AG09309 (cell line): Measurements from ENCODE around the gene CAPZB.
"Not testable (repeated sequence)": the region's sequence is repeated elsewhere in the genome, so short reads cannot be mapped to it uniquely, and the experiment has no call there.

Experiments
- DNase-seq: peaks from one replicate; pipeline ENCODE4 v3.0.0-alpha.2; 2010; ENCODE audit warnings: low read depth
- H3K4me3 ChIP-seq: 2 replicates; pipeline ENCODE4 v1.5.1; 2011; ENCODE audit warnings: mild to moderate bottlenecking, low read depth, low read length, moderate library complexity; ENCODE audit not compliant: control insufficient read depth
- CTCF ChIP-seq: IDR thresholded peaks from 2 replicates; pipeline ENCODE4 v1.5.1; 2011; ENCODE audit warnings: mild to moderate bottlenecking, low read depth, low read length, inconsistent platforms; ENCODE audit not compliant: insufficient read depth, control insufficient read depth; ENCODE audit errors: missing control alignments

The CAPZB gene

GRCh38 chr1:19307794-19308508 is 177.4 kb downstream of the CAPZB start:
- H3K4me3 ChIP-seq: no peak overlapping the region
- TF ChIP-seq CTCF: no peak
- DNase-seq: no peak

GRCh38 chr1:19306941-19307340 is 178.4 kb downstream of the CAPZB start:
- DNase-seq: no peak
- no peak for TF ChIP-seq CTCF
- no peak overlapping the region for H3K4me3 ChIP-seq

GRCh38 chr1:19305880-19306279 is 179.5 kb downstream of the CAPZB start:
- H3K4me3 ChIP-seq: no peak overlapping the region
- DNase-seq: no peak
- no peak for TF ChIP-seq CTCF

GRCh38 chr1:19304081-19304480 is 181.3 kb downstream of the CAPZB start:
- H3K4me3 ChIP-seq, DNase-seq: not testable (repeated sequence)

- TF ChIP-seq CTCF: no peak
- no peak for DNase-seq
- H3K4me3 ChIP-seq: no peak overlapping the region
Measured at GRCh38 chr1:19300211-19300610, 185.1 kb downstream of the CAPZB start.

- H3K4me3 ChIP-seq: no peak overlapping the region
- no peak for TF ChIP-seq CTCF
- no peak for DNase-seq
Measured at GRCh38 chr1:19294638-19295037, 190.7 kb downstream of the CAPZB start.

GRCh38 chr1:19289244-19289643 is 196.1 kb downstream of the CAPZB start:
- TF ChIP-seq CTCF: no peak
- no peak overlapping the region for H3K4me3 ChIP-seq
- DNase-seq: no peak
